ENCODE results near the gene GSTO2. TPM values are rescaled to one million over a fixed set of nuclear protein-coding genes. Genes with fewer than 3 reads are reported as not detected.

GSTO2 gene
- total and polyA plus RNA-seq, 2 of the 13 experiments (the other 11 are each of a cell fraction or from before 2014, with no cell fraction given) = 2.1 to 7.9 TPM

- TF ChIP-seq TFDP1 (CRISPR knock-in tag; IDR thresholded peaks at IDR 0.05; ENCODE audit: borderline replicate concordance) (no peak), NONO (IDR thresholded peaks at IDR 0.05) (no peak), NONO (CRISPR knock-in tag; conservative IDR thresholded peaks at IDR 0.05) (no peak), BCLAF1 (IDR thresholded peaks at IDR 0.05) (no peak), CBX2 (IDR thresholded peaks at IDR 0.05; ENCODE audit: low read depth, low read length) (no peak), CBX2 (CRISPR knock-in tag; IDR thresholded peaks at IDR 0.05; ENCODE audit: low read depth) (no peak), ZKSCAN8 (CRISPR knock-in tag; IDR thresholded peaks at IDR 0.05; ENCODE audit: borderline replicate concordance) (no peak), ZNF777 (CRISPR knock-in tag; IDR thresholded peaks at IDR 0.05) (no peak), PHB2 (IDR thresholded peaks at IDR 0.05; ENCODE audit: partially characterized antibody) (no peak), ZNF431 (CRISPR knock-in tag; IDR thresholded peaks at IDR 0.05; ENCODE audit: borderline replicate concordance, low read depth) (no peak), KDM4B (CRISPR knock-in tag; IDR thresholded peaks at IDR 0.05) (no peak), ZNF639 (CRISPR knock-in tag; conservative IDR thresholded peaks at IDR 0.05) (no peak), CBX5 (CRISPR knock-in tag; IDR thresholded peaks at IDR 0.05; ENCODE audit: borderline replicate concordance) (no peak), ZNF616 (CRISPR knock-in tag; IDR thresholded peaks at IDR 0.05; ENCODE audit: low read depth) (no peak), ATAD3A (CRISPR knock-in tag; IDR thresholded peaks at IDR 0.05) (no peak), ZNF281 (CRISPR knock-in tag; IDR thresholded peaks at IDR 0.05; ENCODE audit: borderline replicate concordance) (no peak), ZNF75D (CRISPR knock-in tag; IDR thresholded peaks at IDR 0.05; ENCODE audit: borderline replicate concordance) (no peak)
These were observed 35.9 kb downstream of the GSTO2 start (continued) for GRCh38 chr10:104304927-104305326.

All from HepG2 (cell line).